ENCODE measurements around the gene MYLK4. TPM values are rescaled to one million over a fixed set of nuclear protein-coding genes. Genes with fewer than 3 reads are reported as not detected.

MYLK4 gene
- polyA plus RNA-seq, 1 donor from 2014 or later, result 1.3 TPM

GRCh38 chr6:2754393-2754792 is 3.7 kb upstream of the MYLK4 start:
- Histone ChIP-seq H3K36me3 (ENCODE audit: insufficient read depth, low read length) (no peaks in the 10 kb centered on the region), H3F3A (ENCODE audit: insufficient read depth, low read length, poor library complexity, severe bottlenecking) (no peaks in the 10 kb centered on the region), H3K27ac (ENCODE audit: low read length) (no peak overlapping the region), H3K9ac (ENCODE audit: low read length) (no peak overlapping the region), H4K20me1 (ENCODE audit: insufficient read depth) (no peaks in the 10 kb centered on the region), H3K4me2 (ENCODE audit: low read length) (no peak overlapping the region), H3K9me3 (ENCODE audit: low read length) (no peaks in the 10 kb centered on the region), H3K79me2 (replicated peaks; ENCODE audit: insufficient read depth, low read length) (no peaks in the 10 kb centered on the region), H3K27me3 (ENCODE audit: insufficient read depth, low read depth, low read length) (no peaks in the 10 kb centered on the region), H3K9me2 (ENCODE audit: insufficient read depth, low read length) (no peaks in the 10 kb centered on the region), H2AFZ (ENCODE audit: low read depth, low read length) (no peak overlapping the region), H3K4me3 (ENCODE audit: low read length) (no peak overlapping the region)
- TF ChIP-seq EP300 (conservative IDR thresholded peaks at IDR 0.05; ENCODE audit: poor library complexity, severe bottlenecking) (no peak), POLR2AphosphoS5 (IDR thresholded peaks at IDR 0.05) (no peak), SMC3 (conservative IDR thresholded peaks at IDR 0.05; ENCODE audit: poor library complexity) (no peak), RAD21 (conservative IDR thresholded peaks at IDR 0.05) (no peak), CTCF (IDR thresholded peaks at IDR 0.05; ENCODE audit: poor library complexity, severe bottlenecking) (no peak), MXI1 (conservative IDR thresholded peaks at IDR 0.05; ENCODE audit: poor library complexity, severe bottlenecking) (no peak), EZH2 (IDR thresholded peaks at IDR 0.05; ENCODE audit: borderline replicate concordance, insufficient read depth, low read length, poor library complexity, severe bottlenecking) (no peak), REST (IDR thresholded peaks at IDR 0.05; ENCODE audit: borderline replicate concordance) (no peak), TAF1 (IDR thresholded peaks at IDR 0.05; ENCODE audit: low read depth) (no peak)

GRCh38 chr6:2753743-2754142 is 3.0 kb upstream of the MYLK4 start:
- no peaks in the 10 kb centered on the region for H3K36me3 ChIP-seq (ENCODE audit: insufficient read depth, low read length)
- no peak overlapping the region for H3K9ac ChIP-seq (ENCODE audit: low read length)
- no peak overlapping the region for H3K4me3 ChIP-seq (ENCODE audit: low read length)
- no peaks in the 10 kb centered on the region for H3K9me2 ChIP-seq (ENCODE audit: insufficient read depth, low read length)
- no peak overlapping the region for H3K27ac ChIP-seq (ENCODE audit: low read length)
- H3K4me2 ChIP-seq (ENCODE audit: low read length), result no peak overlapping the region
- no peaks in the 10 kb centered on the region for H3K27me3 ChIP-seq (ENCODE audit: insufficient read depth, low read depth, low read length)
- H3K9me3 ChIP-seq (ENCODE audit: low read length), result no peaks in the 10 kb centered on the region
- no peaks in the 10 kb centered on the region for H3F3A ChIP-seq (ENCODE audit: insufficient read depth, low read length, poor library complexity, severe bottlenecking)
- no peaks in the 10 kb centered on the region for H4K20me1 ChIP-seq (ENCODE audit: insufficient read depth)
- H2AFZ ChIP-seq (ENCODE audit: low read depth, low read length), result no peak overlapping the region
- H3K79me2 ChIP-seq (replicated peaks; ENCODE audit: insufficient read depth, low read length), result no peaks in the 10 kb centered on the region
- TF ChIP-seq TAF1 (IDR thresholded peaks at IDR 0.05; ENCODE audit: low read depth), result no peak
- no peak for TF ChIP-seq EZH2 (IDR thresholded peaks at IDR 0.05; ENCODE audit: borderline replicate concordance, insufficient read depth, low read length, poor library complexity, severe bottlenecking)
- TF ChIP-seq REST (IDR thresholded peaks at IDR 0.05; ENCODE audit: borderline replicate concordance), result no peak
- TF ChIP-seq EP300 (conservative IDR thresholded peaks at IDR 0.05; ENCODE audit: poor library complexity, severe bottlenecking), result no peak
- TF ChIP-seq MXI1 (conservative IDR thresholded peaks at IDR 0.05; ENCODE audit: poor library complexity, severe bottlenecking), result no peak
- no peak for TF ChIP-seq SMC3 (conservative IDR thresholded peaks at IDR 0.05; ENCODE audit: poor library complexity)
- no peak for TF ChIP-seq RAD21 (conservative IDR thresholded peaks at IDR 0.05)
- no peak for TF ChIP-seq POLR2AphosphoS5 (IDR thresholded peaks at IDR 0.05)
